K562 (cell line): Measurements from ENCODE around the gene NRSN2. TPM values are rescaled to one million over a fixed set of nuclear protein-coding genes. Genes with fewer than 3 reads are reported as not detected.

Source experiments
- CCAR2 ChIP-seq: fragments of 200-400 bp; formaldehyde crosslinking; IDR thresholded peaks from 2 replicates; pipeline ENCODE4 v1.6.1; 2017; ENCODE audit warnings: mild to moderate bottlenecking, low read depth, low read length
- CCNT2 ChIP-seq: IDR thresholded peaks from 2 replicates; pipeline ENCODE4 v1.6.1; 2011; ENCODE audit warnings: borderline replicate concordance, low read depth, mild to moderate bottlenecking, moderate library complexity, mixed read lengths, low read length; ENCODE audit not compliant: insufficient read length; ENCODE audit errors: extremely low read depth
- HDGF ChIP-seq: fragments of 450-650 bp; IDR thresholded peaks from 2 replicates; pipeline ENCODE4 v1.6.1; 2016
- IRF2 ChIP-seq: sonication (generic); formaldehyde crosslinking; IDR thresholded peaks from 2 replicates; pipeline ENCODE4 v1.8.1; 2022; ENCODE audit warnings: mild to moderate bottlenecking, missing genetic modification reagents
- KDM4B ChIP-seq, 2 experiments: fragments of 450-650 bp in 1 of 2; sonication (generic) in 1 of 2; IDR thresholded peaks; 2 replicates each; pipeline ENCODE4 v1.6.1; 2016 to 2017; ENCODE audit warnings: borderline replicate concordance in 2 of 2, antibody characterized with exemption in 1 of 2, low read depth in 1 of 2, mild to moderate bottlenecking in 1 of 2
- PHB ChIP-seq: fragments of 250-450 bp; sonication (Bioruptor Pico); IDR thresholded peaks from 2 replicates; pipeline ENCODE4 v1.5.0; 2021
- PPARD ChIP-seq: fragments of 250-450 bp; sonication (Bioruptor Pico); IDR thresholded peaks from 2 replicates; pipeline ENCODE4 v1.8.0; 2022; ENCODE audit warnings: inconsistent platforms, mild to moderate bottlenecking, moderate library complexity
- RAD51 ChIP-seq: fragments of 450-650 bp; IDR thresholded peaks from 2 replicates; pipeline ENCODE4 v1.7.1; 2016; ENCODE audit warnings: low read depth, mild to moderate bottlenecking, borderline replicate concordance
- RBM22 ChIP-seq: fragments of 200-400 bp; formaldehyde crosslinking; IDR thresholded peaks from 2 replicates; pipeline ENCODE4 v1.6.1; 2018; ENCODE audit warnings: low read length, low read depth; ENCODE audit not compliant: poor library complexity, severe bottlenecking
- SMAD4 ChIP-seq: fragments of 250-450 bp; sonication (Bioruptor Pico); conservative IDR thresholded peaks from 2 replicates; pipeline ENCODE4 v1.8.0; 2021; ENCODE audit warnings: inconsistent platforms, mild to moderate bottlenecking, moderate library complexity
- TAF9B ChIP-seq: fragments of 450-650 bp; IDR thresholded peaks from 2 replicates; pipeline ENCODE4 v1.6.1; 2018; ENCODE audit warnings: mild to moderate bottlenecking; ENCODE audit not compliant: partially characterized antibody
- ZBTB33 ChIP-seq: sonication (generic); formaldehyde crosslinking; IDR thresholded peaks from 2 replicates; pipeline ENCODE4 v1.8.1; 2023; ENCODE audit warnings: mild to moderate bottlenecking, missing genetic modification reagents
- ZNF318 ChIP-seq, 2 experiments: fragments of 450-650 bp; IDR thresholded peaks; 2 replicates each; pipeline ENCODE4 v1.6.1; 2016; ENCODE audit warnings: mild to moderate bottlenecking in 2 of 2, borderline replicate concordance in 1 of 2, low read depth in 1 of 2, moderate library complexity in 1 of 2
- ZNF830 ChIP-seq: fragments of 250-450 bp; sonication (Bioruptor Pico); IDR thresholded peaks from 2 replicates; pipeline ENCODE4 v1.5.0; 2021; ENCODE audit warnings: mild to moderate bottlenecking
- polyA plus RNA-seq, 8 experiments: library from polyadenylated mRNA; depleted of rRNA in 4 of 8; stranded (reverse) in 5 of 8; unstranded in 3 of 8; fragments of >200 nt; fragmentation: Nextera tagmentation in 2 of 8; fragmentation: Illumina TruSeq in 1 of 8; extraction: Ambion mirVana in 2 of 8; extraction: Trizol in 1 of 8; gene quantifications; 2 replicates each; pipeline versions ENCODE4 v1.2.1 to v1.2.3, GENCODE V29; 2011 to 2014; ENCODE audit warnings: inconsistent platforms in 1 of 8, missing spikeins in 1 of 8
- total RNA-seq, 7 experiments: library from RNA; depleted of rRNA in 6 of 7; stranded (reverse); fragments of >200 nt in 6 of 7; fragmentation: Illumina TruSeq in 2 of 7; extraction: Trizol in 2 of 7; gene quantifications; 2 replicates each; pipeline versions ENCODE4 v1.2.1 to v1.2.3, GENCODE V29; 2011 to 2021; ENCODE audit warnings: low replicate concordance in 1 of 7
- TF ChIP-seq, protein P1 (sequence below): fragments of 450-650 bp; formaldehyde crosslinking; IDR thresholded peaks from 2 replicates; pipeline ENCODE4 v1.4.0; 2020; ENCODE audit warnings: mild to moderate bottlenecking, moderate library complexity

Gene NRSN2
- total and polyA plus RNA-seq, 9 of the 15 experiments (the other 6 are each of a cell fraction or from before 2014, with no cell fraction given): 7.5 to 29.7 (median 11.1) TPM

DNA sequence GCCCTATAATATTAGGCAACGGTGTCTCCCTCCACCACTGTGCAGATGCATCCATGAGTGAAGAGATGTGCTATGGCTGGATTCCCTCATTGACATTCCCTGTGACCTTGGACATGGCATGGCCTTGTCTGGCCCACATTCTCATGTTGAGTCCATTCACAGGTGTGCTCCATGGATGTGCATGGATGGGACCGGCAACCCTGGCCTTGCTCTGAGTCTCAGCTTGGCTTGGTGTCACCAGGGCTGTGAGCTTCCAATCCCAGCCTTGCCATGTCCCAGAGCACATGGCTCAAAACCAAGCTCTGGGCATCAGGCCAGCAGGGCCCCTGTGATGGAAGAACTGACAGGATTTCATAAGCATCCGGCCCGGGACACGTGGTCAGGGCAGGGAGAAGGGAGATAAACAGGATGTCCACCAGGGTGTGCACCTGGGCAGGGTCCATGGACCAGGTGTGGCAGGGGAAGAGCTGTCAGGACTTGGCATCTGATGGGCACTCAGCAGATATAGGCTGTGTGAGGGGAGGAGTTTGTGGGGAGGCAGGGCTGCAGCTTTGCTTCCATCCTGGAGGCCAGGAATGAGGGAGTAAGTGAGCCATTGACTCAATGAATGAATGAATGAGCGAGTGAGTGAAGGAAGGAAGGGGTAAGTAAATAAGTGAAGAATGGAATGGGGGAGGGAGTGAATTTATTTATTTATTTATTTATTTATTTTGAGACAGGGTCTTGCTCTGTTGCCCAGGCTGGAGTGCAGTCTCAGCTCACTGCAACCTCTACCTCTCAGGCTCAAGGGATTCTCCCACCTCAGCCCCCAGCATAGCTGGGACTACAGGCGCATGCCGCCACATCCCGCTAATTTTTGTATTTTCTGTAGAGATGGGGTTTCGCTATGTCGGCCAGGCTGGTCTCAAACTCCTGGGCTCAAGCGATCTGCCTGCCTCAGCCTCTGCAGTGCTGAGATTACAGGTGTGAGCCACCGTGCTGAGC, 15.7 kb downstream of the NRSN2 start (continued):
- TF ChIP-seq PHB: no peak
- peak; percentile 76 for TF ChIP-seq RAD51
- no peak for TF ChIP-seq KDM4B (IDR thresholded peaks at IDR 0.05; ENCODE audit: borderline replicate concordance in 2 of 2, low read depth in 1 of 2)
- TF ChIP-seq CCNT2: no peak
- no peak for TF ChIP-seq PPARD
- TF ChIP-seq ZNF830 (CRISPR knock-in tag): no peak
- no peak for TF ChIP-seq ZBTB33
- no peak for TF ChIP-seq IRF2 (CRISPR knock-in tag)
- TF ChIP-seq, protein P1, sequence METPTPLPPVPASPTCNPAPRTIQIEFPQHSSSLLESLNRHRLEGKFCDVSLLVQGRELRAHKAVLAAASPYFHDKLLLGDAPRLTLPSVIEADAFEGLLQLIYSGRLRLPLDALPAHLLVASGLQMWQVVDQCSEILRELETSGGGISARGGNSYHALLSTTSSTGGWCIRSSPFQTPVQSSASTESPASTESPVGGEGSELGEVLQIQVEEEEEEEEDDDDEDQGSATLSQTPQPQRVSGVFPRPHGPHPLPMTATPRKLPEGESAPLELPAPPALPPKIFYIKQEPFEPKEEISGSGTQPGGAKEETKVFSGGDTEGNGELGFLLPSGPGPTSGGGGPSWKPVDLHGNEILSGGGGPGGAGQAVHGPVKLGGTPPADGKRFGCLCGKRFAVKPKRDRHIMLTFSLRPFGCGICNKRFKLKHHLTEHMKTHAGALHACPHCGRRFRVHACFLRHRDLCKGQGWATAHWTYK (CRISPR knock-in tag): peak; percentile 93
- TF ChIP-seq CCAR2: no peak
- no peak for TF ChIP-seq TAF9B
- peak; percentile 97 for TF ChIP-seq SMAD4
- no peak for TF ChIP-seq RBM22
- no peak for TF ChIP-seq ZNF318 (IDR thresholded peaks at IDR 0.05; ENCODE audit: borderline replicate concordance in 1 of 2, low read depth in 1 of 2)
- no peak for TF ChIP-seq HDGF
